Measurements from ENCODE around the gene SELENOI. TPM values are rescaled to one million over a fixed set of nuclear protein-coding genes. Genes with fewer than 3 reads are reported as not detected.

SELENOI gene
- total RNA-seq, 1 donor from 2014 or later, result 14.8 TPM

DNA sequence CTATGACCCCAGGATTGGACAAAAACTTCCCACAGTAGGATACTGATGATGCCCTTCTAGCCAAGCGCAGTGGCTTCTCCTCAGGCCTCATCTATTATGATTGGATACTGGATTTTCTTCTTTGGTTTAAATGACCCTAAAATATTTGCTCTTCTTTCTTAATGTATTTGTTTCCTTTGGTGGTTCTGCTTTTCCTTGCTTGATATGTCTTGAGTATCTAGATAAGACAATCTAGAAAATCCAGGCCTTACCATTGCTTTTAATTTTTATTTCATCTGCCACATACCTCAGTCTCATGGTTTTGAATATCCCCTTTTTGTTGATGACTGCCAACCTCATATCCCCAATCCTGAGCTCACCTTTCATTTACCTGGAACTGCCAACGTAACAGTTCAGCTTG, 96.4 kb downstream of the SELENOI start:
- no peaks in the 10 kb centered on the region for H3K9me3 ChIP-seq
- no peak for ATAC-seq

DNA sequence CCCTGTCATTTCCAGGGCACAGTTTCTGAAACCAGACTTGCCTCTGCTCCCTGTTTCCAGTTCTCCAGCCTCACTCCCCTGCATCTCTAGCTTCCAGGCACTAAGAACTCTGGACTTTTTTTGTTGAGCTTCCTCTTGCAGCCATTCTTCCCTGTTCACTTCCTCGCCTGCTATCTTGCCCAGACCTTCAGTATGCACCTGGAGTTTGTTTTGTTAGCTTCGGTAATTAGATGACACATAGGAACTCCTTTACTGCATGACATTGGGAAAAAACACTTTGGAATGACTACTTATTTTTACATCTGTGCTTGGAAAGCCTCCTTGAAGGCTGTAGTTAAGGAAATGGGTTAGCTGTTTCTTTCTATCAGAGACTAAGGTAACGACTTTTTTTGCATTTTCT, 96.8 kb downstream of the SELENOI start:
- Histone ChIP-seq H3K27me3 (no peaks in the 10 kb centered on the region), H3K9me3 (no peaks in the 10 kb centered on the region), H3K36me3 (no peaks in the 10 kb centered on the region), H3K4me3 (no peak overlapping the region), H3K4me1 (no peaks in the 10 kb centered on the region), H3K27ac (no peak overlapping the region)
- TF ChIP-seq, protein P1, sequence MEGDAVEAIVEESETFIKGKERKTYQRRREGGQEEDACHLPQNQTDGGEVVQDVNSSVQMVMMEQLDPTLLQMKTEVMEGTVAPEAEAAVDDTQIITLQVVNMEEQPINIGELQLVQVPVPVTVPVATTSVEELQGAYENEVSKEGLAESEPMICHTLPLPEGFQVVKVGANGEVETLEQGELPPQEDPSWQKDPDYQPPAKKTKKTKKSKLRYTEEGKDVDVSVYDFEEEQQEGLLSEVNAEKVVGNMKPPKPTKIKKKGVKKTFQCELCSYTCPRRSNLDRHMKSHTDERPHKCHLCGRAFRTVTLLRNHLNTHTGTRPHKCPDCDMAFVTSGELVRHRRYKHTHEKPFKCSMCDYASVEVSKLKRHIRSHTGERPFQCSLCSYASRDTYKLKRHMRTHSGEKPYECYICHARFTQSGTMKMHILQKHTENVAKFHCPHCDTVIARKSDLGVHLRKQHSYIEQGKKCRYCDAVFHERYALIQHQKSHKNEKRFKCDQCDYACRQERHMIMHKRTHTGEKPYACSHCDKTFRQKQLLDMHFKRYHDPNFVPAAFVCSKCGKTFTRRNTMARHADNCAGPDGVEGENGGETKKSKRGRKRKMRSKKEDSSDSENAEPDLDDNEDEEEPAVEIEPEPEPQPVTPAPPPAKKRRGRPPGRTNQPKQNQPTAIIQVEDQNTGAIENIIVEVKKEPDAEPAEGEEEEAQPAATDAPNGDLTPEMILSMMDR (IDR thresholded peaks at IDR 0.05), result no peak
- ATAC-seq (no peak), DNase-seq (no peak)
- intact Hi-C loops (cut with DNase I), result no loop called here

More for the DNA sequence above, 96.4 kb downstream of the SELENOI start:
- Histone ChIP-seq H3K27me3 (no peaks in the 10 kb centered on the region), H3K27ac (no peak overlapping the region), H3K4me1 (no peaks in the 10 kb centered on the region), H3K4me3 (no peak overlapping the region), H3K36me3 (no peaks in the 10 kb centered on the region)
- intact Hi-C loops (cut with DNase I), result no loop called here
- DNase-seq, result no peak
- TF ChIP-seq, protein P1 (IDR thresholded peaks at IDR 0.05), result no peak

DNA sequence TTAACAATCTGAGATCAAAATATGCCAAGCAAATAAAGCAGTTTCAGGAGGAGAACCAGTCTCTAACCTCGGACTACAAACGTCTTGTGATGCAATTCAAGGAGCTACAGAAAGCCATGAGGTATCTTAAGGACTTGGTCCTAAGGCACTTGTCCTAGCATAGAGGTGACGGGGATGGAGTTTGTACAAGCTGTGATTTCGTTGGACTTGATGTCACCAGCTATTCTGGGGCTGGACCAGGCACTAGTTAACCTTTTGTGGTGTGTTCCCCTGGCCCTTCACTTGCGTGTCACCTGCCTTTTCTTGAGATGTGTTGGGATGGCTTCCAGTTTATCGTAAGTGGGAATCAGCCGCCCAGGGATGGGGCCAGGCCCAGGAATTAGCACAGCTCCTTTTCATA, 98.3 kb downstream of the SELENOI start:
- DNase-seq (no peak), ATAC-seq (no peak)
- TF ChIP-seq, protein P1 (IDR thresholded peaks at IDR 0.05), result no peak
- no peaks in the 10 kb centered on the region for H3K4me1 ChIP-seq
- H3K27me3 ChIP-seq, result no peaks in the 10 kb centered on the region
- no peaks in the 10 kb centered on the region for H3K36me3 ChIP-seq
- intact Hi-C loops (cut with DNase I), result no loop called here
- H3K27ac ChIP-seq, result no peak overlapping the region
- H3K9me3 ChIP-seq, result no peaks in the 10 kb centered on the region
- no peak overlapping the region for H3K4me3 ChIP-seq

Other genes with a start within 250 kb of the SELENOI start
- gene GAREM2, start 173.1 kb upstream of the SELENOI start, total RNA-seq, result 1.9 TPM
- gene HADHA, start 101.5 kb upstream of the SELENOI start, total RNA-seq, result 118 TPM
- gene HADHB, start 101.2 kb upstream of the SELENOI start, total RNA-seq, result 105 TPM
- gene ADGRF3, start 646 bp downstream of the SELENOI start, total RNA-seq, result 0.17 TPM
- not detected for gene DRC1, start 55.8 kb downstream of the SELENOI start, total RNA-seq
- gene OTOF, start 132.0 kb downstream of the SELENOI start, total RNA-seq, result 0.69 TPM